SU-DHL-6 (cell line): Measurements from ENCODE around the gene CABCOCO1.
"Not testable (repeated sequence)": the region's sequence is repeated elsewhere in the genome, so short reads cannot be mapped to it uniquely, and the experiment has no call there.

ENCODE experiments used
- H2AFZ ChIP-seq: fragments of 200-600 bp; sonication (generic); 2 replicates; pipeline ENCODE4 v1.6.1; 2014; ENCODE audit warnings: low read depth, mild to moderate bottlenecking, moderate library complexity, mixed read lengths, antibody characterized with exemption, low read length; ENCODE audit not compliant: severe bottlenecking
- H3F3A ChIP-seq: fragments of 200-600 bp; shearing (Covaris generic); 2 replicates; pipeline ENCODE4 v1.6.0; 2016; ENCODE audit warnings: antibody characterized with exemption, mild to moderate bottlenecking; ENCODE audit not compliant: insufficient read depth
- H3K27ac ChIP-seq: fragments of 200-600 bp; sonication (generic); 2 replicates; pipeline ENCODE4 v1.5.1; 2016; ENCODE audit warnings: low read depth, mild to moderate bottlenecking, low read length, moderate library complexity, mixed read lengths
- H3K27me3 ChIP-seq: fragments of 200-600 bp; sonication (generic), shearing (Covaris generic); 2 replicates; pipeline ENCODE4 v1.6.0; 2014; ENCODE audit warnings: mild to moderate bottlenecking, low read length
- H3K36me3 ChIP-seq: fragments of 200-600 bp; sonication (generic); 2 replicates; pipeline ENCODE4 v1.6.1; 2014; ENCODE audit warnings: mild to moderate bottlenecking, low read length, mixed read lengths
- H3K4me2 ChIP-seq: fragments of 300-600, 200-600 bp; shearing (Covaris generic), sonication (generic); 2 replicates; pipeline ENCODE4 v1.6.0; 2014; ENCODE audit warnings: low read length, low read depth, mild to moderate bottlenecking; ENCODE audit not compliant: poor library complexity, severe bottlenecking
- H3K4me3 ChIP-seq: fragments of 200-600 bp; sonication (generic); 2 replicates; pipeline ENCODE4 v1.5.1; 2014; ENCODE audit warnings: antibody characterized with exemption, low read length, mild to moderate bottlenecking, mixed read lengths; ENCODE audit not compliant: insufficient read depth, poor library complexity, severe bottlenecking
- H3K79me2 ChIP-seq: fragments of 200-600 bp; sonication (generic); 2 replicates; pipeline ENCODE4 v1.6.1; 2014; ENCODE audit warnings: mild to moderate bottlenecking, low read length, moderate library complexity; ENCODE audit not compliant: insufficient read depth
- H3K9ac ChIP-seq: fragments of 200-600 bp; sonication (generic); 2 replicates; pipeline ENCODE4 v1.7.0; 2014; ENCODE audit warnings: mild to moderate bottlenecking, low read length
- H3K9me2 ChIP-seq: fragments of 200-600 bp; sonication (generic); replicated peaks from 2 replicates; pipeline ENCODE4 v1.6.1; 2014; ENCODE audit warnings: low read length; ENCODE audit not compliant: insufficient read depth
- H3K9me3 ChIP-seq: fragments of 200-600 bp; sonication (generic); 2 replicates; pipeline ENCODE4 v1.6.1; 2014; ENCODE audit warnings: low read length, mixed read lengths; ENCODE audit not compliant: insufficient read depth
- H4K20me1 ChIP-seq: fragments of 200-600 bp; sonication (generic); 2 replicates; pipeline ENCODE4 v1.6.1; 2014; ENCODE audit warnings: low read depth, mild to moderate bottlenecking, antibody characterized with exemption, low read length, moderate library complexity, mixed read lengths
- EZH2phosphoT487 ChIP-seq: fragments of 200-600 bp; sonication (generic), shearing (Covaris generic); conservative IDR thresholded peaks from 2 replicates; pipeline ENCODE4 v1.6.1; 2018; ENCODE audit warnings: mild to moderate bottlenecking, antibody characterized with exemption, low read length, moderate library complexity, mixed read lengths
- TF ChIP-seq, protein P1 (sequence below): fragments of 200-600 bp; sonication (generic); IDR thresholded peaks from one replicate; pipeline ENCODE4 v1.5.1; 2017; ENCODE audit warnings: antibody characterized with exemption, mild to moderate bottlenecking, low read length, moderate library complexity; ENCODE audit not compliant: insufficient read depth, poor library complexity, severe bottlenecking

The CABCOCO1 gene

DNA sequence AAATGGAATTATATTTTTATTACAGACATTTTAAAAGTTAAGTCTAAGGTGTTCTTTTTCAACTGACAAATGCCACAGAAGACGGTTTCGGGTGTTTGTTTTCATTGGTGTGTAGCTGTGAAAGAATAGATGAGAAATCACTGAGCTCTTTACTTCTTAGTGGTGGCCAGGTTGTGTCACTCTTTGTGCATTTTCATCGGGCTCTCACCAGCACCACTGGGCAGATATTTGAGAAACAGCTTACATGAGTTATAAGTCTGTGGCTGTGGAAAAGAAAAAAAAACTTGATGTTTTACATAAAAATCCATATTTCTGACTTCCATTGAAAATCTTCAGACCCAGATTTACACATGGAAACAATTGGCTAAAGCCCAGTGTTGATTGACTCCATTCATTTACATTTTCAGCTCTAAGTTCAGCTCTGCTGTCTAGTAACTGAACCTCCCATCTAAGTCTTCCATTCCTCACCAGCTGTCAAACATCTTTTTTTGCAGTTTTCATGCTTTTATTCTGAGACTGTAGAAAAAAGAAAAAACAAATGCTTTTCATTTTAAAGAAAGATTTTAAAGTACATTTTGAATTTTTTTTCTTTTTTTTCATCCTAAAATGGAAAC lies 22.3 kb downstream of the CABCOCO1 start:
- Histone ChIP-seq H3K27ac (no peak overlapping the region), H3K9me3 (no peaks in the 10 kb centered on the region), H3K27me3 (no peaks in the 10 kb centered on the region), H2AFZ (no peak overlapping the region), H3K9ac (no peak overlapping the region), H3F3A (no peaks in the 10 kb centered on the region), H4K20me1 (no peaks in the 10 kb centered on the region), H3K4me3 (no peak overlapping the region), H3K36me3 (no peaks in the 10 kb centered on the region), H3K79me2 (no peaks in the 10 kb centered on the region), H3K9me2 (no peaks in the 10 kb centered on the region), H3K4me2 (no peak overlapping the region)
- no peak for TF ChIP-seq EZH2phosphoT487
- TF ChIP-seq, protein P1, sequence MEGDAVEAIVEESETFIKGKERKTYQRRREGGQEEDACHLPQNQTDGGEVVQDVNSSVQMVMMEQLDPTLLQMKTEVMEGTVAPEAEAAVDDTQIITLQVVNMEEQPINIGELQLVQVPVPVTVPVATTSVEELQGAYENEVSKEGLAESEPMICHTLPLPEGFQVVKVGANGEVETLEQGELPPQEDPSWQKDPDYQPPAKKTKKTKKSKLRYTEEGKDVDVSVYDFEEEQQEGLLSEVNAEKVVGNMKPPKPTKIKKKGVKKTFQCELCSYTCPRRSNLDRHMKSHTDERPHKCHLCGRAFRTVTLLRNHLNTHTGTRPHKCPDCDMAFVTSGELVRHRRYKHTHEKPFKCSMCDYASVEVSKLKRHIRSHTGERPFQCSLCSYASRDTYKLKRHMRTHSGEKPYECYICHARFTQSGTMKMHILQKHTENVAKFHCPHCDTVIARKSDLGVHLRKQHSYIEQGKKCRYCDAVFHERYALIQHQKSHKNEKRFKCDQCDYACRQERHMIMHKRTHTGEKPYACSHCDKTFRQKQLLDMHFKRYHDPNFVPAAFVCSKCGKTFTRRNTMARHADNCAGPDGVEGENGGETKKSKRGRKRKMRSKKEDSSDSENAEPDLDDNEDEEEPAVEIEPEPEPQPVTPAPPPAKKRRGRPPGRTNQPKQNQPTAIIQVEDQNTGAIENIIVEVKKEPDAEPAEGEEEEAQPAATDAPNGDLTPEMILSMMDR: no peak

DNA sequence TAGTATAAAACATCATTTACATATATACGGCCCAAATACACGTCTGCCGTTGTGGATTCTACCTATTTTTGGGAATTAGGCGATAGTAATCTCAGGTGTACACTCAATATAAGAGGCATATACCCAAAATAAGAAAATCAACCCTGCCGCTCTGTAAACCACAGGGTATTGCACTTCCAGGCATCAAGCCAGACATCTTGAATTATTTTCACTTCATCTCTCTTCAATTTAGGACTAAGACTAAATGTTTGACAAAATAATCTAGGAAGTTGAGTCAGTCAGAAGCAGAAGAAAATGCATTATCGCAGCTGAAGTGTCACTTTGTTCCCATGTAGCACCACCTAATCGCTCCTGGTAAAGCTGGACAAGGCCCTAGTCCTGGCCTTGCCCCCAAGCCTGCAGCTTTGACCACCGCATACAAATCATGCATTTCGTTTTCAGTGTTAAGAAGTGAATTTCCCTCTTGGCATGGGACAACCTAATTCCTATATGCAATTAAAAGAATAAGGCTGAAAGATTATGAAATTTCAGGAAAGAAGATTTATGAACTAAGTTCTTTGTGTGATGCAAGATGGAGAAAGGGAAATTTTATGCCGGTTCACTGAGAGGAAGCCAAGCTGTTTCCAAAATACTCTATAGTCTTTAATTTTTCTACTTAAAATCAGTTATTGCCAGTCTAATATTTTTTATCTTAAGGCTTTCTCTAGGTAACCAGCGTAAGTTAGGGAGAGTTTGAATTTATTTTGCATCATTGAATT lies 26.0 kb downstream of the CABCOCO1 start:
- TF ChIP-seq, protein P1: no peak
- TF ChIP-seq EZH2phosphoT487: no peak
- no peaks in the 10 kb centered on the region for H3K36me3 ChIP-seq

DNA sequence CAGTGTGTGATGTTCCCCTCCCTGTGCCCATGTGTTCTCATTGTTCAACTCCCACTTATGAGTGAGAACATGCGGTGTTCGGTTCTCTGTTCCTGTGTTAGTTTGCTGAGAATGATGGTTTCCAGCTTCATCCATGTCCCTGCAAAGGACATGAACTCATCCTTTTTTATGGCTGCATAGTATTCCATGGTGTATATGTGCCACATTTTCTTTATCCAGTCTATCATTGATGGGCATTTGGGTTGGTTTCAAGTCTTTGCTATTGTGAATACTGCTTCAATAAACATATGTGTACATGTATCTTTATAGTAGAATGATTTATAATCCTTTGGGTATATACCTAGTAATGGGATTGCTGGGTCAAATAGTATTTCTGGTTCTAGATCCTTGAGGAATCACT lies 28.9 kb downstream of the CABCOCO1 start:
- not testable (repeated sequence) for H3K9ac ChIP-seq, H3K36me3 ChIP-seq, H3K27me3 ChIP-seq, H2AFZ ChIP-seq, H3K79me2 ChIP-seq, H3K4me3 ChIP-seq, H3K4me2 ChIP-seq, H3K27ac ChIP-seq, H3F3A ChIP-seq, H3K9me3 ChIP-seq, H4K20me1 ChIP-seq, H3K9me2 ChIP-seq

More for the DNA sequence above, 26.0 kb downstream of the CABCOCO1 start:
- Histone ChIP-seq H3K27me3 (no peaks in the 10 kb centered on the region), H3K4me2 (no peak overlapping the region), H3K4me3 (no peak overlapping the region), H4K20me1 (no peaks in the 10 kb centered on the region), H3K27ac (no peak overlapping the region), H3K9me2 (no peaks in the 10 kb centered on the region), H3K9ac (no peak overlapping the region), H3K9me3 (no peaks in the 10 kb centered on the region), H2AFZ (no peak overlapping the region), H3K79me2 (no peaks in the 10 kb centered on the region), H3F3A (no peaks in the 10 kb centered on the region)

DNA sequence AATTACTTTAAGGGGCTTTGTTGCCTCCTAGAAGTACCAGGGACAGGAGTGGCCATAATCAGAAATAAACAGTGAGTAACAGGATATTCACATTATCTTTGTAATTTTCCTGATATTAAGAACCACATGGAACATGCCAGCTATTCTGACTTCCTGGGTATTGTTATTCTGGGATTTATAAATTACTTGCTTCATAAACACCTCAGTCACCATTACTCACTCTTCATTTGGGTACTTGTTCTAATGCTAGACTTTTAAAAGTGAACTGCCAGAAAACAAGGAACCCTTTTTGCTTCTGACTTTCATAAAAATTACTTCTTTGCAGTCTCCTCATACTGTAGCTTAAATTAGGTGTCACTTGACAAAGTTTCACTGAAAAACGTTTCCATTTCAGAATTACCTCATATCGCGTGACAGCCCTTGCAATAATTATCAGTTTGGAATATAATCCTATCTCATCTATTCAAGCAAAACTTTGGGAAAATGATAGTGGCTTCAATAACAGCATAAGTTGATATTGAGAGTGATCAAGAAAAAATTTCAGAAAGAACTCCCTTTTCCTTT lies 29.8 kb downstream of the CABCOCO1 start:
- Histone ChIP-seq H3K9ac (no peak overlapping the region), H3K4me2 (no peak overlapping the region), H3K9me3 (no peaks in the 10 kb centered on the region), H3K79me2 (no peaks in the 10 kb centered on the region), H3K4me3 (no peak overlapping the region), H3K9me2 (no peaks in the 10 kb centered on the region), H3K36me3 (no peaks in the 10 kb centered on the region), H4K20me1 (no peaks in the 10 kb centered on the region), H2AFZ (no peak overlapping the region), H3F3A (no peaks in the 10 kb centered on the region), H3K27ac (no peak overlapping the region), H3K27me3 (no peaks in the 10 kb centered on the region; the same call in 1 of the 2 replicates)
- TF ChIP-seq, protein P1: no peak
- no peak for TF ChIP-seq EZH2phosphoT487
